WTC11 (cell line): ENCODE data around the gene MAB21L3. TPM values are rescaled to one million over a fixed set of nuclear protein-coding genes. Genes with fewer than 3 reads are reported as not detected.

Experiments used
- ATAC-seq: fragments of 200-7000 bp; cut with Tn5 transposase; 2 replicates; pipeline ENCODE4 v1.10.0; 2021; ENCODE audit warnings: mild to moderate bottlenecking, moderate library complexity
- CTCF ChIA-PET: fragments of 300-600 bp; sonication (Branson Sonifier 250); formaldehyde crosslinking; loops from one replicate; lab custom pipeline; 2021; ENCODE audit warnings: antibody characterized with exemption; lab: Charles Lee
- POLR2A ChIA-PET: fragments of 350-600 bp; sonication (Branson Sonifier 250); formaldehyde crosslinking; loops from one replicate; lab custom pipeline; 2021; ENCODE audit warnings: antibody characterized with exemption; lab: Charles Lee
- DNase-seq: peaks from one replicate; pipeline ENCODE4 v3.0.0; 2021; ENCODE audit warnings: low spot score
- H3K27ac Mint-ChIP-seq: 2 replicates; pipeline ENCODE4 v1.8.0; 2021; ENCODE audit warnings: mixed read lengths
- H3K27me3 Mint-ChIP-seq: 2 replicates; pipeline ENCODE4 v1.8.0; 2021; ENCODE audit warnings: low read depth, mild to moderate bottlenecking, moderate library complexity, mixed read lengths
- H3K36me3 Mint-ChIP-seq: 2 replicates; pipeline ENCODE4 v1.8.0; 2021; ENCODE audit warnings: mixed read lengths
- H3K4me1 Mint-ChIP-seq: 2 replicates; pipeline ENCODE4 v1.8.0; 2022; ENCODE audit warnings: mixed read lengths
- H3K4me3 Mint-ChIP-seq: 2 replicates; pipeline ENCODE4 v1.8.0; 2021; ENCODE audit warnings: mild to moderate bottlenecking, moderate library complexity, mixed read lengths
- H3K9me3 Mint-ChIP-seq: 2 replicates; pipeline ENCODE4 v1.8.0; 2021; ENCODE audit warnings: mixed read lengths
- ARID4B ChIP-seq: sonication (generic); formaldehyde crosslinking; IDR thresholded peaks from 2 replicates; pipeline ENCODE4 v1.8.0; 2023; ENCODE audit warnings: missing genetic modification reagents, mild to moderate bottlenecking, borderline replicate concordance
- CBFB ChIP-seq: sonication (generic); formaldehyde crosslinking; IDR thresholded peaks from 2 replicates; pipeline ENCODE4 v1.8.1; 2022; ENCODE audit warnings: mild to moderate bottlenecking, low read depth, missing genetic modification reagents
- E2F5 ChIP-seq: sonication (generic); formaldehyde crosslinking; IDR thresholded peaks from 2 replicates; pipeline ENCODE4 v1.8.1; 2022; ENCODE audit warnings: mild to moderate bottlenecking, moderate library complexity, missing genetic modification reagents
- EMX1 ChIP-seq: fragments of 250-450 bp; sonication (Bioruptor Pico); IDR thresholded peaks from 2 replicates; pipeline ENCODE4 v1.8.0; 2021; ENCODE audit warnings: mild to moderate bottlenecking
- ESRRA ChIP-seq: sonication (generic); formaldehyde crosslinking; IDR thresholded peaks from 2 replicates; pipeline ENCODE4 v1.8.1; 2022; ENCODE audit warnings: mild to moderate bottlenecking, missing genetic modification reagents, borderline replicate concordance
- GTF2I ChIP-seq: fragments of 250-450 bp; sonication (Bioruptor Pico); conservative IDR thresholded peaks from 2 replicates; pipeline ENCODE4 v1.4.0; 2021; ENCODE audit warnings: mild to moderate bottlenecking
- HMGXB4 ChIP-seq: sonication (generic); formaldehyde crosslinking; IDR thresholded peaks from 2 replicates; pipeline ENCODE4 v1.8.1; 2023; ENCODE audit warnings: mild to moderate bottlenecking, moderate library complexity, missing genetic modification reagents
- MLX ChIP-seq: sonication (generic); formaldehyde crosslinking; IDR thresholded peaks from 2 replicates; pipeline ENCODE4 v1.8.1; 2023; ENCODE audit warnings: mild to moderate bottlenecking, missing genetic modification reagents, moderate library complexity
- NR2C2 ChIP-seq: sonication (generic); formaldehyde crosslinking; IDR thresholded peaks from 2 replicates; pipeline ENCODE4 v1.8.0; 2022; ENCODE audit warnings: mild to moderate bottlenecking, missing genetic modification reagents
- PRRX2 ChIP-seq: fragments of 250-450 bp; sonication (Bioruptor Pico); IDR thresholded peaks from 2 replicates; pipeline ENCODE4 v1.8.0; 2021; ENCODE audit warnings: mild to moderate bottlenecking
- SMAD3 ChIP-seq: sonication (generic); formaldehyde crosslinking; IDR thresholded peaks from 2 replicates; pipeline ENCODE4 v1.8.0; 2022; ENCODE audit warnings: missing genetic modification reagents, mild to moderate bottlenecking, borderline replicate concordance
- SP1 ChIP-seq: sonication (generic); formaldehyde crosslinking; conservative IDR thresholded peaks from 2 replicates; pipeline ENCODE4 v1.8.1; 2022; ENCODE audit warnings: missing genetic modification reagents
- ZMAT4 ChIP-seq: fragments of 250-450 bp; sonication (Bioruptor Pico); IDR thresholded peaks from 2 replicates; pipeline ENCODE4 v1.9.0; 2021; ENCODE audit warnings: mild to moderate bottlenecking
- ZNF232 ChIP-seq: sonication (generic); formaldehyde crosslinking; IDR thresholded peaks from 2 replicates; pipeline ENCODE4 v1.8.0; 2022; ENCODE audit warnings: mild to moderate bottlenecking, missing genetic modification reagents
- total RNA-seq: library from RNA; stranded (reverse); gene quantifications from 3 replicates; pipeline ENCODE4 v1.2.3, GENCODE V29; 2021

Gene MAB21L3
- total RNA-seq, 1 experiment from 2014 or later: not detected

- TF ChIP-seq ARID4B: no peak
- no peak for TF ChIP-seq MLX (CRISPR knock-in tag)
- TF ChIP-seq SMAD3 (CRISPR knock-in tag): no peak
- no peak for TF ChIP-seq SP1 (CRISPR knock-in tag)
- TF ChIP-seq NR2C2 (CRISPR knock-in tag): no peak
- TF ChIP-seq, all 79 proteins: peak for 0
Measured at GRCh38 chr1:116119876-116120275, 8.7 kb downstream of the MAB21L3 start (continued).

GRCh38 chr1:116122955-116123757 lies 12.0 kb downstream of the MAB21L3 start:
- ATAC-seq (no peak), DNase-seq (no peak)
- no peaks in the 10 kb centered on the region for H3K9me3 Mint-ChIP-seq
- H3K4me3 Mint-ChIP-seq: no peak overlapping the region
- H3K36me3 Mint-ChIP-seq: no peaks in the 10 kb centered on the region
- no peak overlapping the region for H3K27ac Mint-ChIP-seq
- TF ChIP-seq HMGXB4 (no peak), PRRX2 (CRISPR knock-in tag) (no peak), ZNF232 (no peak), GTF2I (CRISPR knock-in tag) (no peak), MLX (CRISPR knock-in tag) (no peak), EMX1 (no peak), ZMAT4 (CRISPR knock-in tag) (no peak), E2F5 (no peak), ESRRA (CRISPR knock-in tag) (no peak), CBFB (CRISPR knock-in tag) (no peak)
- no peaks in the 10 kb centered on the region for H3K4me1 Mint-ChIP-seq
- CTCF ChIA-PET: interaction anchor here (0.9 to 2.5 kb wide), 4 partner anchors 16 to 362 kb away, joined by 3 to 9 read pairs (median 6); no protein-coding TSS in a partner anchor
- no peaks in the 10 kb centered on the region for H3K27me3 Mint-ChIP-seq
- POLR2A ChIA-PET: no interaction called here
